Uterus (tissue), 4 donors: ENCODE data around the gene BSX. TPM values are rescaled to one million over a fixed set of nuclear protein-coding genes. Genes with fewer than 3 reads are reported as not detected.
A peak's percentile ranks its signal among the peaks of the same experiment; 100 is the strongest.

Source experiments
- DNase-seq, 2 donors: peaks; one replicate each; pipeline ENCODE4 v3.0.0-alpha.2; 2019 to 2020
- H3K27ac ChIP-seq, 2 donors: fragments of 200-600 bp; sonication (generic); 1 replicate in 1 of 2; 2 replicates in 1 of 2; pipeline ENCODE4 v1.5.1; 2016 to 2018
- H3K27me3 ChIP-seq, 2 donors: fragments of 200-600 bp; sonication (generic); one replicate each; pipeline ENCODE4 v1.5.1; 2018 to 2019; ENCODE audit warnings: control low read depth in 1 of 2
- H3K36me3 ChIP-seq, 2 donors: fragments of 200-600 bp; sonication (generic); one replicate each; pipeline ENCODE4 v1.5.1; 2019; ENCODE audit warnings: control low read depth in 1 of 2
- H3K4me1 ChIP-seq, 2 donors: fragments of 200-600 bp; sonication (generic); one replicate each; pipeline ENCODE4 v1.5.1; 2018 to 2019; ENCODE audit warnings: control low read depth in 1 of 2
- H3K4me3 ChIP-seq, 2 donors: fragments of 200-600 bp; sonication (generic); 1 replicate in 1 of 2; 2 replicates in 1 of 2; pipeline ENCODE4 v1.5.1; 2018 to 2019; ENCODE audit warnings: mild to moderate bottlenecking in 1 of 2
- H3K9me3 ChIP-seq, 2 donors: fragments of 200-600 bp; sonication (generic); one replicate each; pipeline ENCODE4 v1.5.1; 2019; ENCODE audit warnings: control low read depth in 1 of 2
- CTCF ChIP-seq, 4 experiments: fragments of 200-600 bp in 2 of 4; fragments of 450-650 bp in 2 of 4; sonication (generic) in 2 of 4; IDR thresholded peaks; one replicate each; pipeline ENCODE4 v1.5.1; 2016 to 2019; ENCODE audit warnings: antibody characterized with exemption in 4 of 4, mild to moderate bottlenecking in 2 of 4, moderate library complexity in 1 of 4
- POLR2A ChIP-seq, 2 donors: fragments of 450-650 bp; IDR thresholded peaks; one replicate each; pipeline ENCODE4 v1.6.1; 2016; ENCODE audit warnings: antibody characterized with exemption in 2 of 2, mild to moderate bottlenecking in 1 of 2, moderate library complexity in 1 of 2
- intact Hi-C: fragments of 100-400 bp; cut with DNase I; formaldehyde crosslinking; loops from one replicate; pipeline ENCODE4 v1.15.1; 2023; ENCODE audit warnings: low total_unique reads
- total RNA-seq, 4 donors: library from RNA; depleted of rRNA in 3 of 4; stranded (reverse); fragments of >200 nt in 3 of 4; gene quantifications; one replicate each; pipeline versions ENCODE4 v1.1.0 to v1.2.4, GENCODE V29; 2014 to 2023
- donor health status: DM: yes; HTN: yes; CAD: no.

The BSX gene
- total RNA-seq, result not detected

DNA sequence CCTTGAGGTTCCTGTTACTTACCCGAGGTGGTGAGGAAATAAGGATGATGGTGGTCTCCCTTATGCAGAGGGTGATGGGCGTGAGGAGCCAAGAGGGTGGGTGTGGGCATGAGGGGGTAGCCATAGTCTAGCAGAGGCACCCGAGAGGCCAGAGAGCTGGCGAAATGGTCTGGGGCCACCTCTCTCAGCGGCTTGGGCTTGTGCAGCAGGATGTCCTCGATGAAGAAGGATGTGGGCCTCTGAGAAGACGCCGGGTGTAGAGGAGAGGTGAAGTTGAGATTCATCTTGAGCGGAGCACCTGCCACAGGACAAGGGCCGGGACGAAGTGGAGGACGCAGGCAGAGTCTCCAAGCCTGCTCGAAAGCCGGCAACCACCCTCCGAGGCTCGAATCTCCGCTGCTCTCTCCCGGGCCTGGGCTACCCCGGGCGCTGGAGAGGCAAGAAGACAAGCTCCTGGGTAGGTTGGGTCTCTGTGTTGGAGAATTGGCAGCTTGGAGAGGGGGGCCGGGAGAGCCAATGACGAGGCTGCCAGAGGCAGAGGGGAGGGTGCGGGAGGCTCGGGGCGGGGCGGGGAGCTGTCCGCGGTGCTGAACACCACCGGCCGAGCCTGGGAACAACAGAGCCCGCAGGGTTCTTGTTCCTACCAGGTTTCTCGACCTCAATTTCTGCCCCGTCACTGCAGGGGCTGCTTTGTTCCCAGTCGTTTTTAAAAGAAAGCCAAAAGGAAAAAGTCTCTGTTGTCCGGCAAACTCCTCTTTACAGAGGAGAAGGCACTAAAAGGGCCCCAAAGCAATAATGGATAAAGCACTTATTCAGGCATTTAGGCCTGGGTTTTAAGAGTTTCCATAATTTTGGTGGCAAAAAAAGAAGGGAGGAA, at the start of gene BSX:
TSS of gene BSX (minus strand) at position 447 of the 877 bp plus-strand sequence. CDS start at position 284, 163 bp downstream.
- Histone ChIP-seq H3K36me3 (no peaks in the 10 kb centered on the region), H3K9me3 (no peaks in the 10 kb centered on the region), H3K4me3 (no peak within 1 kb of the TSS), H3K27ac (no peak within 1 kb of the TSS), H3K4me1 (no peaks in the 10 kb centered on the region), H3K27me3 (peaks cover 14 to 87% of the 10 kb centered on the region in 2 donors)
- TF ChIP-seq CTCF (IDR thresholded peaks at IDR 0.05) (no peak), POLR2A (IDR thresholded peaks at IDR 0.05) (no peak)
- DNase-seq, result no peak
- intact Hi-C loops, result no loop called here

GRCh38 chr11:123030517-123030916, 48.9 kb upstream of the BSX start:
- TF ChIP-seq POLR2A (IDR thresholded peaks at IDR 0.05), result no peak
- TF ChIP-seq CTCF (IDR thresholded peaks at IDR 0.05), result no peak
- no peaks in the 10 kb centered on the region for H3K4me1 ChIP-seq
- H3K4me3 ChIP-seq, result no peak overlapping the region
- H3K27me3 ChIP-seq, result no peaks in the 10 kb centered on the region
- H3K27ac ChIP-seq, result no peak overlapping the region
- H3K36me3 ChIP-seq, result no peaks in the 10 kb centered on the region
- DNase-seq, result no peak
- H3K9me3 ChIP-seq, result no peaks in the 10 kb centered on the region
- intact Hi-C loops, result no loop called here

GRCh38 chr11:123020968-123021367, 39.3 kb upstream of the BSX start:
- no peak overlapping the region for H3K4me3 ChIP-seq
- no peaks in the 10 kb centered on the region for H3K36me3 ChIP-seq
- peak in 1 of 4 experiments; percentile 25 for TF ChIP-seq CTCF (IDR thresholded peaks at IDR 0.05)
- TF ChIP-seq POLR2A (IDR thresholded peaks at IDR 0.05), result no peak
- H3K4me1 ChIP-seq, result no peaks in the 10 kb centered on the region
- H3K27ac ChIP-seq, result no peak overlapping the region
- no peaks in the 10 kb centered on the region for H3K9me3 ChIP-seq
- H3K27me3 ChIP-seq, result peaks cover 0 to 3% of the 10 kb centered on the region in 2 donors
- intact Hi-C loops, result no loop called here
- no peak for DNase-seq

GRCh38 chr11:123018702-123019101, 37.1 kb upstream of the BSX start:
- no peak for DNase-seq
- H3K27me3 ChIP-seq, result no peaks in the 10 kb centered on the region
- TF ChIP-seq POLR2A (IDR thresholded peaks at IDR 0.05), result no peak
- no peak for TF ChIP-seq CTCF (IDR thresholded peaks at IDR 0.05)
- no peaks in the 10 kb centered on the region for H3K4me1 ChIP-seq
- no peak overlapping the region for H3K4me3 ChIP-seq
- no peaks in the 10 kb centered on the region for H3K9me3 ChIP-seq
- H3K36me3 ChIP-seq, result no peaks in the 10 kb centered on the region
- no peak overlapping the region for H3K27ac ChIP-seq
- intact Hi-C loops, result no loop called here

DNA sequence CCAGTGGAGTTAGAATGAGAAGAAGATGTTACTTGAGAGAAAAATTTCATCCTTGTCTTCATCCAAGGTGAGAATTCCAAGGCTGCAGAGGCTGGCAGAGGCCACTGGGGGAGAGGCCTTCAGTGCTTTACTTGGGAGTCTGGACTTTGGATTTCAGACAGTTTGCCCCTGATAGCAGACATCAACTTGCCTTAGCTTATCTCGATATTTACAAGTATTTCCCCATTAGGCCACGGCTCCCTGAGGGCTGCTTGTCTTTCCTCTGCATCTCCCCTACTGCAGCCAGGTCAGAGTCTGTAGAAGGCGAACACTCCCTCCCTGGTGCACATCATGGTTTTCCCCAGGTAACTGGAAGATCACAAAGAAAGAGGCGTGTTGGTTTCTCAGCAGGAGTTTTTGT, 29.9 kb upstream of the BSX start:
- DNase-seq, result no peak
- no peaks in the 10 kb centered on the region for H3K4me1 ChIP-seq
- no peak for TF ChIP-seq CTCF (IDR thresholded peaks at IDR 0.05)
- no peak for TF ChIP-seq POLR2A (IDR thresholded peaks at IDR 0.05)
- intact Hi-C loops, result no loop called here
- H3K27me3 ChIP-seq, result no peaks in the 10 kb centered on the region
- no peak overlapping the region for H3K4me3 ChIP-seq
- no peak overlapping the region for H3K27ac ChIP-seq
- H3K9me3 ChIP-seq, result no peaks in the 10 kb centered on the region
- no peaks in the 10 kb centered on the region for H3K36me3 ChIP-seq
